GM19035 (cell line): Measurements from ENCODE around the gene FER1L5.

Source experiments
- ATAC-seq: cut with Tn5 transposase; IDR thresholded peaks from one replicate; pipeline ENCODE4 v1.9.1; 2021; ENCODE audit not compliant: unreplicated experiment

FER1L5 gene

GRCh38 chr2:96694816-96695455 lies 52.4 kb downstream of the FER1L5 start:
- ATAC-seq, result no peak

GRCh38 chr2:96695602-96696001 lies 53.0 kb downstream of the FER1L5 start:
- no peak for ATAC-seq

- ATAC-seq, result no peak
Observed at GRCh38 chr2:96697476-96697875, 54.9 kb downstream of the FER1L5 start.

GRCh38 chr2:96698221-96698861 lies 55.8 kb downstream of the FER1L5 start:
- ATAC-seq, result no peak

- ATAC-seq, result no peak
Observed at GRCh38 chr2:96699021-96699420, 56.5 kb downstream of the FER1L5 start.

- no peak for ATAC-seq
Observed at GRCh38 chr2:96699621-96700020, 57.1 kb downstream of the FER1L5 start.

GRCh38 chr2:96700086-96700485 lies 57.5 kb downstream of the FER1L5 start:
- no peak for ATAC-seq

GRCh38 chr2:96701636-96702035 lies 59.1 kb downstream of the FER1L5 start:
- no peak for ATAC-seq

- ATAC-seq, result no peak
Observed at GRCh38 chr2:96702098-96702785, 59.7 kb downstream of the FER1L5 start.

GRCh38 chr2:96703021-96703751 lies 60.6 kb downstream of the FER1L5 start:
- no peak for ATAC-seq

- no peak for ATAC-seq
Observed at GRCh38 chr2:96710985-96711384, 68.4 kb downstream of the FER1L5 start.

- ATAC-seq, result no peak
Observed at GRCh38 chr2:96715658-96716057, 73.1 kb downstream of the FER1L5 start.

GRCh38 chr2:96716388-96716787 lies 73.8 kb downstream of the FER1L5 start:
- no peak for ATAC-seq

- ATAC-seq, result no peak
Observed at GRCh38 chr2:96726131-96726530, 83.6 kb downstream of the FER1L5 start.

- no peak for ATAC-seq
Observed at GRCh38 chr2:96727431-96727830, 84.9 kb downstream of the FER1L5 start.

- no peak for ATAC-seq
Observed at GRCh38 chr2:96729748-96730147, 87.2 kb downstream of the FER1L5 start.

GRCh38 chr2:96730212-96730611 lies 87.6 kb downstream of the FER1L5 start:
- no peak for ATAC-seq

- ATAC-seq, result no peak
Observed at GRCh38 chr2:96733931-96734330, 91.4 kb downstream of the FER1L5 start.

GRCh38 chr2:96734880-96735583 lies 92.5 kb downstream of the FER1L5 start:
- no peak for ATAC-seq

GRCh38 chr2:96737251-96737650 lies 94.7 kb downstream of the FER1L5 start:
- ATAC-seq, result no peak

- no peak for ATAC-seq
Observed at GRCh38 chr2:96737831-96738230, 95.3 kb downstream of the FER1L5 start.
